Keratinocyte (primary cell): ENCODE measurements around the gene STK4. TPM values are rescaled to one million over a fixed set of nuclear protein-coding genes. Genes with fewer than 3 reads are reported as not detected.

ENCODE experiments used
- DNase-seq: peaks from one replicate; pipeline ENCODE4 v3.0.0-alpha.2; 2011; ENCODE audit warnings: low read depth, missing footprints, low spot score
- FAIRE-seq: peaks from 2 replicates; lab custom pipeline; 2011; peaks lifted over from hg19 to GRCh38; lab: Jason Lieb, UNC
- H2AFZ ChIP-seq: 2 replicates; pipeline ENCODE4 v1.6.0; 2012; ENCODE audit warnings: low read length, control low read depth, inconsistent platforms; ENCODE audit not compliant: control insufficient read depth
- H3K27ac ChIP-seq: 2 replicates; pipeline ENCODE4 v1.5.1; 2011; ENCODE audit warnings: low read length; ENCODE audit not compliant: control insufficient read depth, insufficient read depth
- H3K27me3 ChIP-seq: 3 replicates; pipeline ENCODE4 v1.6.0; 2011; ENCODE audit warnings: low read length; ENCODE audit not compliant: control insufficient read depth, insufficient read depth; ENCODE audit errors: extremely low read depth
- H3K36me3 ChIP-seq, 2 experiments: 2 replicates in 1 of 2; 3 replicates in 1 of 2; pipeline ENCODE4 v1.5.1; 2011; ENCODE audit warnings: low read length in 2 of 2, mild to moderate bottlenecking in 1 of 2; ENCODE audit not compliant: control insufficient read depth in 2 of 2, insufficient read depth in 2 of 2; ENCODE audit errors: extremely low read depth in 1 of 2
- H3K4me1 ChIP-seq: 3 replicates; pipeline ENCODE4 v1.5.1; 2011; ENCODE audit warnings: low read length; ENCODE audit not compliant: control insufficient read depth, insufficient read depth; ENCODE audit errors: extremely low read depth
- H3K4me2 ChIP-seq: 3 replicates; pipeline ENCODE4 v1.6.0; 2011; ENCODE audit warnings: low read depth, low read length; ENCODE audit not compliant: control insufficient read depth, insufficient read depth; ENCODE audit errors: extremely low read depth
- H3K4me3 ChIP-seq, 3 experiments: fragments of 200-600 bp in 1 of 3; sonication (generic) in 1 of 3; 2 replicates in 2 of 3; 3 replicates in 1 of 3; pipeline ENCODE4 v1.5.1; 2011 to 2016; ENCODE audit warnings: low read length in 3 of 3, mild to moderate bottlenecking in 3 of 3, control low read depth in 2 of 3, inconsistent platforms in 1 of 3, low read depth in 1 of 3, mixed read lengths in 1 of 3, mixed run types in 1 of 3, moderate library complexity in 1 of 3; ENCODE audit not compliant: control insufficient read depth in 2 of 3, insufficient read depth in 2 of 3; ENCODE audit errors: extremely low read depth in 1 of 3
- H3K79me2 ChIP-seq: 2 replicates; pipeline ENCODE4 v1.6.0; 2012; ENCODE audit warnings: low read length; ENCODE audit not compliant: control insufficient read depth, insufficient read depth
- H3K9ac ChIP-seq: 3 replicates; pipeline ENCODE4 v1.6.0; 2011; ENCODE audit warnings: low read length; ENCODE audit not compliant: control insufficient read depth, insufficient read depth; ENCODE audit errors: extremely low read depth
- H3K9me1 ChIP-seq: 3 replicates; pipeline ENCODE4 v1.6.0; 2011; ENCODE audit warnings: low read length; ENCODE audit not compliant: control insufficient read depth, insufficient read depth; ENCODE audit errors: extremely low read depth
- H3K9me3 ChIP-seq: 2 replicates; pipeline ENCODE4 v1.5.1; 2012; ENCODE audit warnings: low read depth, low read length; ENCODE audit not compliant: control insufficient read depth
- H4K20me1 ChIP-seq: 3 replicates; pipeline ENCODE4 v1.6.0; 2011; ENCODE audit warnings: low read length; ENCODE audit not compliant: control insufficient read depth, insufficient read depth; ENCODE audit errors: extremely low read depth
- CTCF ChIP-seq, 3 experiments: IDR thresholded peaks in 1 of 3; conservative IDR thresholded peaks in 1 of 3; optimal IDR thresholded peaks in 1 of 3; 2 replicates in 2 of 3; 3 replicates in 1 of 3; pipeline versions ENCODE3 to v1.5.1; 2011; ENCODE audit warnings: low read length in 3 of 3, mild to moderate bottlenecking in 3 of 3, moderate library complexity in 2 of 3, control low read depth in 1 of 3, inconsistent platforms in 1 of 3; ENCODE audit not compliant: insufficient read depth in 2 of 3; ENCODE audit errors: extremely low read depth in 1 of 3
- EZH2 ChIP-seq: IDR thresholded peaks from one replicate; pipeline ENCODE4 v1.6.1; 2012; ENCODE audit warnings: inconsistent platforms, mild to moderate bottlenecking, low read length, moderate library complexity
- dilution Hi-C: fragments of 300-500 bp; cut with MboI; formaldehyde crosslinking; loops from one replicate; pipeline ENCODE4 v1.7.0; 2020; ENCODE audit warnings: low sequenced_read_pairs; ENCODE audit not compliant: extremely low pct_ligation_motif_present
- polyA plus RNA-seq, 5 experiments: library from polyadenylated mRNA; depleted of rRNA in 3 of 5; stranded (reverse) in 3 of 5; stranded (forward) in 1 of 5; unstranded in 1 of 5; fragments of >200 nt; gene quantifications; 1 replicate in 1 of 5; 2 replicates in 3 of 5; 3 replicates in 1 of 5; pipeline versions ENCODE4 v1.2.1 to v1.2.3, GENCODE V29; 2011 to 2012; ENCODE audit warnings: missing spikeins in 2 of 5, low read depth in 1 of 5, low replicate concordance in 1 of 5

The STK4 gene
- polyA plus RNA-seq, 1 donor (not counting 4 experiments of a cell fraction or from before 2014, with no cell fraction given) = 30.5 TPM

- TF ChIP-seq CTCF (optimal IDR thresholded peaks at IDR 0.05 in 1 of 3, IDR thresholded peaks at IDR 0.05 in 1 of 3, conservative IDR thresholded peaks at IDR 0.05 in 1 of 3; ENCODE audit: extremely low read depth in 1 of 3, insufficient read depth in 2 of 3, low read length in 3 of 3) = no peak
- TF ChIP-seq EZH2 = no peak
- peaks cover 40% of the 10 kb centered on the region for H3K79me2 ChIP-seq
- peak; percentile 40 for DNase-seq
- peak within 1 kb of the TSS; percentile 58 to 79 (median 62) for H3K4me3 ChIP-seq
- no peak for FAIRE-seq
- peak within 1 kb of the TSS; percentile 73 for H3K27ac ChIP-seq
- H3K9ac ChIP-seq = peak within 1 kb of the TSS; percentile 73
- H3K4me2 ChIP-seq = peak within 1 kb of the TSS; percentile 93
- H3K36me3 ChIP-seq = peaks cover 8 to 20% of the 10 kb centered on the region in 2 experiments
- H3K9me3 ChIP-seq = no peaks in the 10 kb centered on the region
- H3K9me1 ChIP-seq = peaks cover 5% of the 10 kb centered on the region
- peaks cover 33% of the 10 kb centered on the region for H3K4me1 ChIP-seq
- peaks cover 8% of the 10 kb centered on the region for H4K20me1 ChIP-seq
- dilution Hi-C loops = no loop called here
- peak within 1 kb of the TSS; percentile 64 for H2AFZ ChIP-seq
- no peaks in the 10 kb centered on the region for H3K27me3 ChIP-seq
Measured at GRCh38 chr20:44960103-44960852, 6.0 kb upstream of the STK4 start, which contains the start of gene TOMM34. TSS of gene TOMM34 (minus strand) at chr20:44960397. CDS start at chr20:44960333, 64 bp downstream.

GRCh38 chr20:44961011-44961869 is 5.1 kb upstream of the STK4 start:
- no peak for TF ChIP-seq EZH2
- TF ChIP-seq CTCF (optimal IDR thresholded peaks at IDR 0.05 in 1 of 3, IDR thresholded peaks at IDR 0.05 in 1 of 3, conservative IDR thresholded peaks at IDR 0.05 in 1 of 3; ENCODE audit: extremely low read depth in 1 of 3, insufficient read depth in 2 of 3, low read length in 3 of 3) = no peak
- peak overlapping the region; percentile 24 for H3K27ac ChIP-seq
- FAIRE-seq = no peak
- peak overlapping the region; percentile 71 for H2AFZ ChIP-seq
- H3K79me2 ChIP-seq = peaks cover 38% of the 10 kb centered on the region
- no peak overlapping the region for H3K4me2 ChIP-seq
- peaks cover 6% of the 10 kb centered on the region for H4K20me1 ChIP-seq
- no peaks in the 10 kb centered on the region for H3K9me3 ChIP-seq
- dilution Hi-C loops = no loop called here
- H3K36me3 ChIP-seq = peaks cover 2 to 11% of the 10 kb centered on the region in 2 experiments
- H3K4me1 ChIP-seq = peaks cover 35% of the 10 kb centered on the region
- H3K4me3 ChIP-seq = no peak overlapping the region
- no peak for DNase-seq
- H3K27me3 ChIP-seq = no peaks in the 10 kb centered on the region
- H3K9me1 ChIP-seq = peaks cover 5% of the 10 kb centered on the region
- no peak overlapping the region for H3K9ac ChIP-seq
